ENCODE data around the gene MYOF.

The MYOF gene

DNA sequence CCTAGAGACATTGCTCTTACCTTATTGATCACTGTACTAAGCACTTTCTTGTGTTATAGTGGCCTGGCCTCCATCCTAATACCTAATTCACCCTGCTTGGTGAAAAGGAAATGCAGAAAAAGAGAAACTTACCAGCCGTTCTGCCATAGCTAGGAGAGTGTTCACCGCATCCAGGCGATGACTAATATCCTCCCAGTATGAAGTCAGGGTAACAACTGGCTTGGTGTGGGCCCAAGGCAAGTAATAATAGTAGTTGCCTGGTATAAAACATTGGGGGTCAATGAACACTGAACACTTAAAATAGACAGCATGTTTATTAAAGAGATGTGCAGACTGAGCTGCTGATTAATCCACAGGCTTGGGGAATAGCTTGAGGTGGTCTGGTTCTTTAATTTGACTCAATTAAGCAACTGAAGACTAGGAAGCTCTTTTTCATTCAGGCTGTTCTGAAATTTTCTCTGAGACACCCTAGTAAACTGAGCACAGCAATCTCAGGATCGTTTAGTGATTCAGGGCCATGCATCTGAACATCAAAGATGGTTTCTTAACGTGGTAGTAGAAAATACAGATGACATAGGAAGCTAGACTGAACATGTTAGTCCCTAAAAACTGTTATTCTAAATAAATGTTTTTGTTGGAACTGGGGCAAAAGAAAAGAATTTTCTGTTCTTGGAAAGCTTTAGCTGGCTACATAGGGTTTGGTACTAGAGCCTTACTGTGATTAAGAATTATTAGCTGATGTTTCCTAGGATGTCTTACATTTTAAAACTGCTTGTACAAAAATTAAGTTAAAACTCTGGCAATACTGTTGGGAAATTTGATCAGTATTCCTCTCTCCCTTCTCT, 102.2 kb downstream of the MYOF start:
- DNase-seq (ENCODE audit: low read depth): peak; percentile 82
- TF ChIP-seq, protein P1, sequence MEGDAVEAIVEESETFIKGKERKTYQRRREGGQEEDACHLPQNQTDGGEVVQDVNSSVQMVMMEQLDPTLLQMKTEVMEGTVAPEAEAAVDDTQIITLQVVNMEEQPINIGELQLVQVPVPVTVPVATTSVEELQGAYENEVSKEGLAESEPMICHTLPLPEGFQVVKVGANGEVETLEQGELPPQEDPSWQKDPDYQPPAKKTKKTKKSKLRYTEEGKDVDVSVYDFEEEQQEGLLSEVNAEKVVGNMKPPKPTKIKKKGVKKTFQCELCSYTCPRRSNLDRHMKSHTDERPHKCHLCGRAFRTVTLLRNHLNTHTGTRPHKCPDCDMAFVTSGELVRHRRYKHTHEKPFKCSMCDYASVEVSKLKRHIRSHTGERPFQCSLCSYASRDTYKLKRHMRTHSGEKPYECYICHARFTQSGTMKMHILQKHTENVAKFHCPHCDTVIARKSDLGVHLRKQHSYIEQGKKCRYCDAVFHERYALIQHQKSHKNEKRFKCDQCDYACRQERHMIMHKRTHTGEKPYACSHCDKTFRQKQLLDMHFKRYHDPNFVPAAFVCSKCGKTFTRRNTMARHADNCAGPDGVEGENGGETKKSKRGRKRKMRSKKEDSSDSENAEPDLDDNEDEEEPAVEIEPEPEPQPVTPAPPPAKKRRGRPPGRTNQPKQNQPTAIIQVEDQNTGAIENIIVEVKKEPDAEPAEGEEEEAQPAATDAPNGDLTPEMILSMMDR (conservative IDR thresholded peaks at IDR 0.05; ENCODE audit: control insufficient read depth, insufficient read depth, low read depth, low read length): no peak
- no peak overlapping the region for H3K4me3 ChIP-seq (ENCODE audit: control insufficient read depth, low read depth, low read length)

DNA sequence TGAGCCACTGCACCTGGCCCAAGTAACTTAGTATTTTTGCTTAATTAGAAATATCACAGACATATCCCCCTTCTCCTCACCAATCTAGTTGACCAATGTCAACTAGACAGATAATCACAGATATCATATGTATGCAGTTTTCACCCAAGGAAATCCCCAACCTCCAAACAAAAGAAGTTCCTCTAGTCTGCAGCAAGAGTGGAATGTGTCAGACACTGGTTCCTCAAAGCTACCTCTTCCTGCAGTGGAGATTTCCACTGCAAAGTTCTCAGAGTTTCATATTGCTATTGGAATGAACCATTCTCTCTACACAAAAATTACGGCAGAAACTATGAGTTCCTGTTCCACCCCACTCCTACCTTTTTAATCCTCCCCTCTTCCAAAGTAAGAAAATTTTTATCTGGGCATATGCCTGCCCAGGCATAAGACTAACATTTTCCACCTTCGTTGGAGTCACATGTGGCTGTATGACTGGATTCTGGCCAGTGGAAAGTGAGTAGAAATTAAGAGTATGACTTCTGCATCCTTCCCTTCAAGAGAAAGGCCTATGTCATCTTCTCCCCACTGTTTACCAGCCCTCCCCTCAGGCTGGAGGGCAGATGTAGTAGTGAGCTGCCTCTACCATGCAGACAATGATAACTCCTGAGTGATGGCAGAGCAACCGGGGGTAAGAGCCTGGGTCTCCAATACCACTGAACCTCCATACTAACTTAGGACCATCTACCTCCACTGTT, 103.0 kb downstream of the MYOF start:
- TF ChIP-seq, protein P1 (conservative IDR thresholded peaks at IDR 0.05; ENCODE audit: control insufficient read depth, insufficient read depth, low read depth, low read length): no peak
- DNase-seq (ENCODE audit: low read depth): peak; percentile 21
- H3K4me3 ChIP-seq (ENCODE audit: control insufficient read depth, low read depth, low read length): no peak overlapping the region

DNA sequence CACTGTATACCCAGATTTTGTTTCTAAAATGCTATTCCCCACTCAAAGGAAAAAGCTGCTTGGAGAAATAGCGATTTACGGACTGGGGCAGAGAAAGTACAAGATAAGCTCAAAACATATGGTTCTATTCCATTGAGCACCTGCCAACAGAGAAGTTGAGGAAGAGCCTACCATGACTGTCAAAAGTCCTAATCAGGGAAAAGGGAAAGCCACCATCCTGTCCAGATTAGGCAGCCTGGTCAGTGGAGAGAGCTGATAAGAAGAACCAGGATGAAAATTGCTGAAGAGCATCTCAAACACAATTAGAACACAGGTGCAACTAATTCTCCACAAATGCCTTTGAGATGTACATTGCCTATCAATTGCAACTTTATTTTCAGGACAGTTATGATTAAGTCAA, 104.1 kb downstream of the MYOF start:
- DNase-seq (ENCODE audit: low read depth): no peak
- TF ChIP-seq, protein P1 (conservative IDR thresholded peaks at IDR 0.05; ENCODE audit: control insufficient read depth, insufficient read depth, low read depth, low read length): no peak
- no peak overlapping the region for H3K4me3 ChIP-seq (ENCODE audit: control insufficient read depth, low read depth, low read length)

DNA sequence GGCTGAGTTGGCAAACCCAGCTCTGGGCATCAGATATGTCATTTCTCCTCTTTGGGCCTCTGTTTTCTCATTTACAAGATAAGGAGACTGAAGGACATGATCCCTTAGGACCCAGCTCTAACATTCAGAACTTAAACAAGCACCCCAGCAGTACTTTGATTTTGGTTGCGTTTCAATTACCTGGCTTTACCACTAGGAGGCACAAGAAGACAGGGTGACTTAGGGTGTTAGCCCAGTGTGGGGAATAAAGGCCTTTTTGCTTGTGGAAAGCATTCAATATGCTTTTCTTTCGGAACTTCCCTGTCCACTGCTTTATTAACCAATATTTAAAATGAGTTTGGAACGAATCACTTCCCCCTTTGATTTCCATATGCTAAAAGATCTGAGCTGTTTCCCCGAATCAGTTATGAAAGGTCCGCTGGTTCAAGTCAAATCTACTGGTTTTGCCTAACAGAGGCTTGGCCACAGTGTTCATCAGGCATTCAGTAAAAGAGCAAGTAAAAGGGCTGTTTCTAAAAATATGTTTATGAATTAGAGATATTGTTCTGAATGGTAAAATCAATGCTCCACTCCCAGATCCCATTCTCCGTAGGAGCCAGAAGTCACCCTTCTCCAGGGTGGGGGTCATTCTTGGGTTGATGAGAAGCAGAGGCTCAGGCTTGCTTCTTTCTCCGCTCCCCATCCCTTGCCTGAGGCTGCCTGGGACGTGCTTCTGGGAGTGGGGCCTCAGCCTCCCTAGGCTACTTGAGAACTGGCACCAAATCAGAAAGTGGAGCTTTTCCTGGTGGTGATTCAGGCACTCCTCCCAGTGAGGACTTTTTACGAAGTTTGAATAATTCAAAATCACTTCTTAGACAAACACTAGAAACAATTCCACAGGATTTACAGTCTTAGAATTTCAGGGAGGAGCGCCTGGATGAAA, 105.5 kb downstream of the MYOF start:
- TF ChIP-seq, protein P1 (conservative IDR thresholded peaks at IDR 0.05; ENCODE audit: control insufficient read depth, insufficient read depth, low read depth, low read length): peak; percentile 97
- peak; percentile 90 for DNase-seq (ENCODE audit: low read depth)
- H3K4me3 ChIP-seq (ENCODE audit: control insufficient read depth, low read depth, low read length): no peak overlapping the region

DNA sequence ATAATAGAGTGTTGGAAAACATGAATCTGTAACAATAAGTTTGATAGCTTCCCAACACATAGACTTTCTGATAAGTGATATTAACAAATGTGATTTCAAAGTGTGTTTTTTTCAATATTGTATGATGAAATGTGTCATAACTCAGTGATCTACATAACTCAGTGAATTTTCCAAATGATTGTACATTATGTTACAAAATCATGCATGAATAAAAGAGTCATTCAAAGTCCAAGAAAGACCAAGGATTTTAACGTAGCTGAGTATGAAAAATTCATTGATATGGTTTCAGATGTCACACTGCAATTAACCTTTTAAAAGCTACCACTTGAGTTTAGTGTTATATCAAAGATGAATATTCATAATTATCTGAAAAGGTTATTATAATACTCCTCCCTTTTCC, 111.2 kb downstream of the MYOF start:
- TF ChIP-seq, protein P1 (conservative IDR thresholded peaks at IDR 0.05; ENCODE audit: control insufficient read depth, insufficient read depth, low read depth, low read length): no peak

DNA sequence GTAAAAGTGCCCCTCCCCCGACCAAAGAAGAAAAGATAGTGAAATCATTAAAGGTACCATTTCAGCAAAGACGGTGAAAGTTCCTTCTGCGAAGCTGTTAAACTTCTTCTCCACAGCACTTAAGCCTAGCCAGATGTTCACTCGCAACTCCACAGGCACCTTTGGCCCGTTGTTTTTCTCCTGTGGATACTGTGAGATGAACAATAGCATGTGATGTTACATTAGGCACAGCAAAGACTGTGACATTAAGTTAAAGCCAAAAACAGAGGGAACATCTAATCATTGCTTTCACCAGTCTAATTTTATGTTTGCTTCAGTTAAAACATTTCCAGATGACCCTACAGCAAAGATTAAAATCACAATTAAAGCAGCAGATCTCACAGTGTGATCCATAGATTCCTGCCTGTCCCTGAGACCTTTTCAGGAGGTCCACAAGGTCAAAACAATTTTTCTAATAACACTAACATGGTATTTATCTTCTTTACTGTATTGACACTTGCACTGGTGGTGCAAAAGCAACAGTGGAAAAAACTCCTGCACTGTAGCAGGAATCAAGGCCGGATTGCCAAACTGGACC, 112.5 kb downstream of the MYOF start:
- no peak overlapping the region for H3K4me3 ChIP-seq (ENCODE audit: control insufficient read depth, low read depth, low read length)
- TF ChIP-seq, protein P1 (conservative IDR thresholded peaks at IDR 0.05; ENCODE audit: control insufficient read depth, insufficient read depth, low read depth, low read length): no peak
- DNase-seq (ENCODE audit: low read depth): no peak

More for the DNA sequence above, 111.2 kb downstream of the MYOF start:
- DNase-seq (ENCODE audit: low read depth): no peak
- no peak overlapping the region for H3K4me3 ChIP-seq (ENCODE audit: control insufficient read depth, low read depth, low read length)

Measured in fibroblast of mammary gland (primary cell).